ENCODE results near the gene MKRN2OS.

MKRN2OS gene, protein sequence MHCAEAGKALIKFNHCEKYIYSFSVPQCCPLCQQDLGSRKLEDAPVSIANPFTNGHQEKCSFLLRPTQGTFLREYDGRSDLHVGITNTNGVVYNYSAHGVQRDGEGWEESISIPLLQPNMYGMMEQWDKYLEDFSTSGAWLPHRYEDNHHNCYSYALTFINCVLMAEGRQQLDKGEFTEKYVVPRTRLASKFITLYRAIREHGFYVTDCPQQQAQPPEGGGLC

DNA sequence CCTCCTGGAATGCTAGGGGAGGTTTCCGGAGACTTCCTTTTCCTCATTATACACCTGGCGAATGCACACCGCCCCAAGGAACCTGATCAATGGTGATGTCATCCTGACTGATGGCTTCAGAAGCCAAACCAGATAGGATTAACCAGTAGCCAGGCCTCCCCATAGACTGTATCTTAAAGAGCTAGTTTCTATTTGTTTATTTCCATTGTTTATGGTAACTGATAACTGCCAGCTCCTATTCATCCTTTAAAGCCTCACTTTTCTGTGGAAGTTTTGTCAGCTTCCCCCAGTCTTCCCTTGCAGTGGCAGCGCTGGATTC is at the start of gene MKRN2OS:
TSS of gene MKRN2OS (minus strand) at position 27 of the 319 bp plus-strand sequence. CDS start 35 bp downstream, outside the sequence.
- DNase-seq: no peak

DNA sequence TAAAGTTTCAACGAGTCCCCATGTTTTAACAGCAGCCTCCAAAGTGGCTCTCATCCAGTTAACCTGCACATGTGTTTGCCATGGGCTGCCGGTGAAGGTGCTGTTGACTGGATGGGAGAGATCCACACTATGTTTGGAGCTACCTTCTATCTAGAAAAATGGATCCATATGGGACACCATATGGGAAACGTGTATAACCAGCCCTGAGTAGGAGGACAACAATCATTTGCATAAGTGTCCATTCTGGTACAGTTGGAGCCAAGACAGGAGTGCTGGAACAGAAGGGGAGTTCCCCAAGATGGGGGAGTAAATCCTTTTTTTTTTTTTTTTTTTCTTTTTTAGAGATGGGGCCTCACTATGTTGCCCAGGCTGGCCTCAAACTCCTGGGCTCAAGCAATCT is 48.2 kb upstream of the MKRN2OS start:
- no peak for DNase-seq

DNA sequence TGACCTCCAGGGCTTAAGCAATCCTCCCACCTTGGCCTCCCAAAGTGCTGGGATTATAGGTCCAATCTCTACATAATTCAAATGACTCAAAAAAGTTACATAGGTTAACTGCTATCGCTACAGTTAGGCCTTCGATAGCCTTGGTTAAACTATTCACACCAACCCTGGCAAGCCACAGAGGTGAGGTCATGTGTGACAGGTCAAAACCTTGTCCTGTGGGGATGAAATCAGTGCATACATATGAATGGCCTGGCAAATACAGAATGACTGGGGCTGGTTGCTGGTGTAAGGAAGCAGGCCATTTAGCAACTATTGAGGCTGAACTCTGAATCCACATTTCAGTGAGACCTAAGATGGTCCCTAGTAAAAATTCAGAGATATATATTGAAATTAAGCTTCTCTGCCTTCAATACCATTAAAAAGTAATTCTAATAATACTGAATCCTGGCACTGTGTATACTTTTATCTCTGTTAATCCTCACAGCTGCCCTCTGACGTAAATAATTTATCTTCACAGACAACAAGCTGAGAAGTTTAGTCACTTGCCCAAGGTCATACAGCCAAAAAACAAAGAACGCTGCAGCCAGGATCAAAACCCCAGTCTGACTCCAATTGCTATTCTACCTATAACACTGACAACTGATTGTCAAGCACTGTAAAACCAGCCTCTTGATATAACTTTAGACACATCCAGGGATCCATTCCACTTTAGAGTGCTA is 46.9 kb upstream of the MKRN2OS start:
- DNase-seq: no peak

DNA sequence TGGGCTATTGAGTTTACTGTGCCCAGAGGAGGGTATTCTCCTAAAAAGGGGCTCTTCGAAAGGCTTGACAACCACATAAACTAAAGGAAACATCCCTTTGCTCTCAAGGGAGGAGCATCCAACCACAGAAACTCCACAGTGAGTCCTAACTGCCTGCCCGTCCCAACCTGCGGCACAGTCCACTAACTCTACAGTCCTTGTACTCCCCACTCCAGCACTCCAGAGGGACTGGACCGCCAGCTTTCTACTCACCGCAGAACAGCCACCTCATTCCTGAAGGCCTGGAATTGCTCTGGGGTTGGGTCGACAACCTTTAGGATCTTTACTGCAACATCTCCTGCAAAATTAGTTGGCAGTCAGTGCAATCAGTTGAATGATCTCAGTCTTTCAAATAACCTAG is 46.2 kb upstream of the MKRN2OS start:
- no peak for DNase-seq

DNA sequence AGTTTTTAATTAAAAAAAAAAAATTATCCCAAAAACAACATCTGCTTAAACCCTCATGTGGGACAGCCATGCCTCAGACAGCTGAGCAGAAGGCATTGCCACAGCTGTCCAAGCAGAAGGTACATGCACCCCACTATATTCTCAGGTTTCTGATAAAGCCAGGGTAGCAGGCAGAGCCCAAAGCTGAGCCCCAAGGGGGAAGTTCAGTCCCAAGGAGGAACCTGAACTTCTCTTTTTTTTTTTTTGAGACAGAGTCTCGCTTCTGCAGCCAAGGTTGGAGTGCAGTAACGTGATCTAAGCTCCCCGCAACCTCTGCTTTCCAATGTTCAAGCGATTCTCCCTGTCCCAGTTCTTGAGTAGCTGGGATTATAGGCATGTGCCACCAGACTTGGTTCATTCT is 44.8 kb upstream of the MKRN2OS start:
- no peak for DNase-seq

DNA sequence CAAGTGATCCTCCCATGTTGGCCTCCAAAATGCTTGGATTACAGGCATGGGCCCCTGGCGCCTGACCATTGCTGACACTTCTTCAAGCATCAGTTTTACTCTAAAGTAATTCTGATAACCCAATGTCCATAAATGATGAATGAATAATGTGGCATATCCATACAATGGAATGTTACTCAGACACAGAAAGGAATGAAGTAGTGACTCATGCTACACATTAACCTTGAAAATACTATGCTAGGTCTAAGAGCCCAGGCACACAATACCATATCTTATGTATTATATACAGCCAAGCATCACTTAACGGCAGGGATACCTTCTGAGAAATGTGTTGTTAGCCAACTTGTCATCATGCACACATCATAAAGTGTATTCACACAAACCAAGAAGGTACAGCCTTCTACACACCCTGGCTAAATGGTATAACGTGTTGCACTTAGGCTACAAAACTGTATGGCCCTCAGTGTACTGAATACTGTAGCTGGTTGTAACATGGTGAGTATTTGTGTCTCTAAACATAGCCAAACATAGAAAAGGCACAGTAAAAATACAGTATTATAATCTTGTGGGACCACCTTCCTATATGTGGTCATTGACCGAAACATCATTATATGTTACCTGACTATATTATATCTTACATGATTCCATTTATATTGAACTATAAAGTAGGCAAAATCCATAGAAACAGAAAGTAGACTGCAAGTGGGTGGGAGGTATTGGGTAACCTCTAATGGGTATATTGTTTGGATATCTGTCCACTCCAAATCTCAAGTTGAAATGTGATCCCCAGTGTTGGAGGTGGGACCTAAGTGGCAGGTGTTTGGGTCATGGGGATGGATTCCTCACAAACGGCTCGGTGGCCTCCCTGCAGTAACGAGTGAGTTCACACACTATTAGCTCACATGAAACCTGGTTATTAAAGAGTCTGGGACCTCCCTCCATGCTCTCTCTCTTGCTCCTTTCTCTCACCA is 43.0 kb upstream of the MKRN2OS start:
- DNase-seq: no peak

DNA sequence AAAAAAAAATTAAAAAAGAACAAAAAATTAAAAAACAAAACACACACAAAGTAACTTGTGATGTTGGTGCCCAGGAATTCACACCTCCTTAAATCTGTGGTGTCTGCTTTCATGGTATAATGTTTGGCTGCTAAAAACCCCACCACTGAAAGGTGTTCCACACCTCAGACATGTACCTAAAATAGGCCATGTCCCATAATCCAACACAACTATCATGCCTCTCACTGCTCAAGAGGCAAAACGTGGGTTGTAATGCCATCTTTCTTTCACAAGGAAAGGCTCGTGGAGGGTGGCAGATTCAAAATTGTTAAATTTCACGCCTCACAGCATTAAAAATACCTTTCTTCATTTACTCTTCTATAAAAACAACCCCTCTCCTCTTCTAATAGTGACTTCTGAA is 41.1 kb upstream of the MKRN2OS start:
- no peak for DNase-seq

DNA sequence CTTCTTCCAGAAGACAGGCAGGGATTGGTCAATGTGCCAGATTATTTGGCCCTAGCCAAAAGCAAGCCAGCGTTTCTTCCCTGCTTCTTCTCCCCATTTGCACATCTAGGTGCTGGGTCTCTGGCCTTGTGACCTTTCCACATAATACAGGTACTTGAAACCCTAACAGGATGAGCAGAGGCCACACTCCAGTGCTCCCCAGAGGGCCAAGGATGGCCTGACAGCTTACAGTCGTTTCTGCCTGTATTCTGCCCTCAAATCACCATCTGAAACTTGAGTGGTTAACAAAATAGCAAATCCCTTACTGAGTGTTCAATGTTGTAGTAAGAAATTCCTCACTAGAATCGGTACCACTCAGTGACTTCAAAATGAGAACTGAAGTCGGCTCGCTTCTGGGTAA is 40.7 kb upstream of the MKRN2OS start:
- DNase-seq: no peak

DNA sequence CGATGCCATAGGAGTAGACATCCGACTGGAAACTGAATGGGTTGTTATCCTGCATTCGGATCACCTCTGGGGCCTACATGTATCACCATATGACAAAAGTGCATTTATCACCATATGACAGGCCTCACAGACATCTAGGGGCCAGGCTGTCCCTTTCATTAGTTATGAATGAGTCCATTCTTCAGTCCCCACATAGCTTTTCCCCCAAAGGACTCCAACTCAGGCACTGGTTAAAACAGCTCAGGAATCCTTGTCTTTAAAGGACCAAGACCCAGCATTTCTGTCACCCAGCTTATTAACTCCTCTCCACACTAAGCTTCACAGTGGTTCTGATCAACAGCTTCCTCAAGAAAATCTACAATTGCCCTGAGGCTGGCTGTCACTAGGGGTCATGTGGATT is 39.9 kb upstream of the MKRN2OS start:
- no peak for DNase-seq

DNA sequence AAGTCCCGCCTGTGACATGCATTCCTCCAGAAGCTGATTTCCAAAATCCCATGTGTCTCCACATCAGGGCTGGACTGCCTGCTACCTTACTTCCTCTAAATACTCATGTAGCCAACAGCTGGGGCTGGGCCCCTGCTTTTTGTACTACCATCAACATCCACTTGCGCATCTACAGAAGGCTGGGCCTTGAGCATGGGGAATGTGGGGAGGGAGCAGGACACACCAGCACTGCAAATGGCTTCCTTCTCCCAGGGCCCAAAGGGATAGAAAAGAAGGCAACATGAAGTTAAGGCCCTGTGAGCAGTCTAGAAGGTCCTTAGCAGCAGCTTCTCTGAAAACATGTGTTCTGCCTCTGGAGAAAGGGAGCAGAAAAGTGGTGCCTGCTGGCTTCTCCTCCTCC is 38.8 kb upstream of the MKRN2OS start:
- no peak for DNase-seq

DNA sequence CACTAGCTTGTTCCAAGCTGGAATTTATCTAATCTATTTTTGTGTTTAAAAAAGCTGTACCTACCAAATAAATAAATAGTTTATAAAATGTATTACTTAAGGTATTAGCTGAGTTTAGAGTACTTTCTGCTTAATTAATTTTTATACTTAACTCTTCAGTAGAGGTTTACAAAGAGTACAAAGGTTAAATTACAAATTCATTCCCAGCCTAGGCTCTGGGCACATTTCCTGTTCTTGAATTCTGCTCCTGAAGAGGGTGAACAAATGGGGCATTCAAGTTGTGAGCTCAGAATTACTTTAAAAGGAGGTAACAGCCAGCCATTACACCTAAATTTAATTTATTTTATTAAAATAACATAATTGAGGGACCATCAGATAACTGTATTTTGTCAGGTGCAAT is 38.0 kb upstream of the MKRN2OS start:
- no peak for DNase-seq

DNA sequence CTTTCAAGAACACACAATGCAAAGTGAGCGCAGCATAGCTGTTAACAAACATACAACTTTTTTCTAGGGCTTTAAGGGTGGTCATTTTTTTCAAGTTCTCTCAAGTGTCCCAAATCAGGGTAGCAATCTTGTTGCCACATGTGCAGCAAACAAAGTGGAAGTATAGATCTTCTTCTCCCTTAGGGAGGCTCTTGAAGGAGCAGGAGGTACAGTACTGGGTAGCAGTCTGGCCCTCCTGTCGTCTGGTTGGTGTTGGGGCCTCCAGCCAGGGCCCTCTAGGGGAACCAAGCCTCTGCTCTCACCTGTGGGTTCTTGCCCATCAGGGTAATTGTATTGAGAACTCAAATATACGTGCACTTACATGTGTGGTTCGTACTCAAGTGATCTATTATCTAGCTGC is 37.4 kb upstream of the MKRN2OS start:
- no peak for DNase-seq

DNA sequence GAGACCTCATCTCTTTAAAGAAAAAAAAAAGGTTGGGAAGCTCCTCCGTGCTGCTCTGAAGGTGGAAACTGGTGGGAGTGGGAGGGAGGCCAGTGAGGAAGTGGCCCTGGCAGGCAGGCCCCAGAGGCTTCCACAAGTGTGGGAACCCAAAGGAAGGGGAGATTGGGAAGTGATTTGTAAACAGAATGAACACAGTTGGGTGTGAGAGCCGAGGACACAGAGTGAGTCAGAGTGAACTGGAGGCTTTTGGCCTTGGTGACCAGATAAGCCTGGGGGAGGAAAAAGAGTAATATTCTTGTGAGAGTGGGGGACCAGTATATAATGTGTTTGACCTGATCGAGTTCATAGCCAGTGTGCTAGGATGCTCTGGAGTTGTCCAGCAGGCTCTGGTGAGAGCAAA is 34.6 kb upstream of the MKRN2OS start:
- DNase-seq: no peak

DNA sequence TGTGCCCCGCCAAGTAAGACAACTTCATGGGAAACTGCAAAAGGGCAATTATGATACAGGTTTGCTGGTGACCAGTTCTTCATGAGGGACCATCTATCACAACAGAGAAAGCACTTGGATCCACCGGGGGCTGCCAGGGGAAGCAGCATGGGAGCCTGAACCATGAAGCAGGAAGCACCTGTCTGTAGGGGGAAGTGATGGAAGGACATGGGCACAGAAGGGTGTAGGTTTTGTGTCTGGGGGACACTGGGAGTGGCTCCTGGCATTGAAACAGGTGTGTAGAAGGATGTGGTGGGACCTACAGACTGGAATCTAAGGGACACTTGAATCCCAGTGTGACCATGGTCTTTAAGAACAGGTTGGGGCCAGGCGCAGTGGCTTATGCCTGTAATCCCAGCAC is 34.2 kb upstream of the MKRN2OS start:
- no peak for DNase-seq

DNA sequence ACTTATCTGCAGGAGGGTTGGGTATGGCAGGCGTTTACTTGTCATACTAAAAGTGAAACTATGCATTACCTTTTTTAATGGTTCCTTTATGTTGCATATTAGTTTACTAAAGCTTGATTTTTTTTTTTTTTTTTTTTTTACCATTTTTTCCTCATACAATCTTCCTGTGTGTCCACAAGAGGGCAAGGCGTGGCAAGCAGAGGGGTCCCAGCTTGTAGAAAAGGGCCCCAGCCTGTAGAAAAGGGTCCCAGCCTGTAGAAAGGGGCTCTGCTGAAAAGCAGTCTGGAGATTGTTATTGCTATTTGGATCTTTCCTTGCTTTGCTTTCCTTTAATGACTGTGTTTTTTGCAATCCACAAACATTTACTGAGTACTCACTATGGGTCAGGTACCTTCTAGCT is 33.4 kb upstream of the MKRN2OS start:
- no peak for DNase-seq

DNA sequence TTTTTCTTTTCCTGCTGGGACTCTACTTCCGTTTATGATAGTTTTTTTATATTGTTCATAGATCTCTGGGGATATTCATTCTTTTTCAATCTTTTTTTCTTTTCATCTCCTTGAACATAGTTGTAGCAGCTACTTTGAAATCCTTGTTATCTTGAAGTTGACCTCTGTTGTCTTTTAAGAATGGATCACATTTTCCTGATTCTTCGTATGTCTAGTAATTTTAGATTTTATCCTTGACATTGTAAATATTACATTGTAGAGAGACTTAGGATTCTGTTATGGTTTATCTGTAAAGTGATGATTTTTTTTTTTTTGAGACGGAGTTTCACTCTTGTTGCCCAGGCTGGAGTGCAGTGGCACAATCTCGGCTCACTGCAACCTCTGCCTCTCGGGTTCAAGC is 32.1 kb upstream of the MKRN2OS start:
- DNase-seq: no peak

DNA sequence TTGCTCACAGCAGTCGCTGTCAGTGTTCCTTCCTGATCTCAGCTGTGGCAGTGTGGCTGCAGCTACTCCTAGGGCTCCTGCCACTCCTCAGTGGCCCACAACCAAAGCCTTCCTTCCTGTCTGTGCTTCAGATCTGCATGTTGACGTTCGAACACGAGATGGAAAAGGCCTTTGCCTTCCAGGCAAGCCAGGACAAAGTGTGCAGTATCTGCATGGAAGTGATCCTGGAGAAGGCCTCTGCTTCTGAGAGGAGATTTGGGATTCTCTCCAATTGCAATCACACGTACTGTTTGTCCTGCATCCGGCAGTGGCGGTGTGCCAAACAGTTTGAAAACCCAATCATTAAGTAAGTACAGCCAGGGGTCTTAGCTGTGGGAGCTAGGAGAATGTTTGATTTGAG is 29.4 kb upstream of the MKRN2OS start:
- no peak for DNase-seq

DNA sequence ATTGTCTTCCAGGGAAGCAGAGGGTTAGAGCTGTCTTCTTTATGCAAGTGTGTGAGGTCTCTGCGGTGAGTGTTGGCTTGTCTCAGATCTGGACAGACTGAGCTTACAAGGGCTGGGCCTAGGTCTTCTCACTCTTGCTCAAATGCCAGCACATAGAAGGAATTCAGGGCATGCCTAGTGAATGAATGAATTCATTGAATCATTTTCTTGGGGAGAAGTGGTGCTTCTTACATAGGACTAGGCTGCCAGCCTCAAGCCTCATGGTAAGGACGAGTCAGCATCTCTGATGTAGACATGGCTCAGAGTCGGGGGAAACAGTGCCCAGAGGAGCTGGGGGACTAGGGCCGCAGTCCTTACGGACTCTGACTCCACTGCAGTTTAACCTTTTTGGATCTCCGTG is 28.8 kb upstream of the MKRN2OS start:
- DNase-seq: no peak

DNA sequence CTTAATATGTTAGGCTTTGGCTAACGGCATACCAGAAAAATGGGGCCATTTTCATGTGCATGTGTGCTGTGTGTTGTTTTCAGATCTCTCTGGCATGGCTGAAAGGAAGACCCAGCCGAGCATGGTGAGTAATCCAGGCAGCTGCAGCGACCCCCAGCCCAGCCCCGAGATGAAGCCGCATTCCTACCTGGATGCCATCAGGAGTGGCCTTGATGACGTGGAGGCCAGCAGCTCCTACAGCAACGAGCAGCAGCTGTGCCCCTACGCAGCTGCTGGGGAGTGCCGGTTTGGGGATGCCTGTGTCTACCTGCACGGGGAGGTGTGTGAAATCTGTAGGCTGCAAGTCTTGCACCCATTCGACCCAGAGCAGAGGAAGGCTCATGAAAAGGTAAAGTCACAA is 26.7 kb upstream of the MKRN2OS start:
- DNase-seq: no peak

DNA sequence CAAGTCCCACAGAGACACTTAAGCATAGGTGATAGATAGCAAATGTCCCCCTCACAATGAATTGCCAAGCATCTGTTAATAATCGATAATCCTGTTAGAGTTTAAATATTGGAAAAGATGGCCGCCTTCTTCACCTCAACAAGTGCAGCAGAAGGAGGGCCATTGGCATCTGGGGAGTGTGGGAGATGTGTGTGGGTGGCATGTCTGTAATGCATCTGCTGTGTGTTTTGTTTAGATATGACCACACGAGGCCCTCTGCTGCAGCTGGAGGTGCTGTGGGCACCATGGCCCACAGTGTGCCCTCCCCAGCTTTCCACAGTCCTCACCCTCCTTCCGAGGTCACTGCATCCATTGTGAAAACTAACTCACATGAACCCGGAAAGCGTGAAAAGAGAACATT is 24.5 kb upstream of the MKRN2OS start:
- DNase-seq: no peak

DNA sequence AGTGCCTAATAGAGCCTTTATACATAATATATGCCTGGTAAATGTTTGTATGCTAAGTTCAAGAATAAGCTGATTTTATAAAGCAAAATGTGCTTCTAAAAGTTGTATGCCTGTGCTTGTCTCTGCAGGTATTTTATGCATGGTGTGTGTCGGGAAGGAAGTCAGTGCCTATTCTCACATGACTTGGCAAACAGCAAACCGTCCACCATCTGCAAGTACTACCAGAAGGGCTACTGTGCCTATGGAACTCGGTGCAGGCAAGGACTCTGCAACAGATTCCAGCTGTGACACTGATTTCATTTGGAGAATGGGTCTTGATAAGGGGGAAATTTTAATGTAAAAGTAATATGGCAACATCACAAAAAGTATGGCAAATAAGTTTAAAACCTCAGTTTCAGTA is 23.4 kb upstream of the MKRN2OS start:
- no peak for DNase-seq

DNA sequence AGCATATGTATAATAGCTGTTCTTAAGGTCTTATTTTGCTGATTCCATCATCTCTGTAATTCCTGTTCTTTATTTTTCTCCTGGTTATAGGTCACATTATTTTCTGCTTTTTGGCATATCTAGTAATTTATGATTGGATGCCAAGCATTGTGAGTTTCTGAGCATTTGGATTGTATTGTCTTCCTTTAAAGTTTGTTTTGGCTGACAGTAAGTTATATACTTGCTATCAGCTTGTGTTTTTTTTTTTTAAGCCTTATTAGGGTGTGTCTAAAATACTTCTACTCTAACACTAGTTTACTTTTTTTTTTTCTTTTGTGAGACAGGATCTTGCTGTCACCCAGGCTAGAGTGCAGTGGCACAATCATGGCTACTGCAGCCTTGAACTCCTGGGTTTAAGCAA is 21.7 kb upstream of the MKRN2OS start:
- DNase-seq: no peak

DNA sequence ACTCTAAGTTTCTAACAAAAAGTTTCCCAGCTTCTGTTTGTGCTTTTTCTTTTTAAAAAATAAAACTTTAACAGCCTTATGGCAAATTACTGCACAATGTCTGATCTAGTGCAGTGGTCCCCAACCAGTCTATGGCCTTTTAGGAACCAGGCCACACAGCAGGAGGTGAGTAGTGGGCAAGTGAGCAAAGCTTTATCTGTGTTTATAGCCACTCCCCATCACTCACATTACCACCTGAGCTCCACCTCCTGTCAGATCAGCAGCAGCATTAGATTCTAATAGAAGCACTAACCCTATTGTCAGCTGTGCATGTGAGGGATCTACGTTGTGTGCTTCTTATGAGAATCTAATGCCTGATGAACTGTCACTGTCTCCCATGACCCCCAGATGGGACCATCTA is 17.2 kb upstream of the MKRN2OS start:
- DNase-seq: no peak

DNA sequence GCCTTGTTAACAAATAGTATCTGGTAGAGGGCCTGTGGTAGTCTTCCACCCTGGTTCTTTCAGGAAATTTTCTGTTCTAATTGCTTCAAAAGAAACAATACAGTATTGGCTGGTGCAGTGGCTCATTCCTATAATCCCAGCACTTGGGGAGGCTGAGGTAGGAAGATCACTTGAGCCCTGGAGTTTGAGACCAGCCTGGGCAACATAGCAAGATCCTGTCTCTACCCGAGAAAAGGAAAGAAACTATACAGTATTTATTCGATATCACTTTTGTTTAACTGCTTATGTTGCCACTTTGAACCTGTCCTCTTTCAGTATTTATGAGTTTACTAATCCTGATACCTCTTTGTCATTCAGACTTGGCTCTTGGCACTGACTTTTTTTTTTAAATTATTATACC is 16.1 kb upstream of the MKRN2OS start:
- no peak for DNase-seq

All from activated CD4-positive, CD25-positive, alpha-beta regulatory T cell treated with anti-CD3 and anti-CD28 coated beads, Interleukin-2, amount 50 U/mL, for 72 hours (primary cell).